Body of pancreas (tissue), 4 donors: ENCODE measurements around the gene HOTAIR. TPM values are rescaled to one million over a fixed set of nuclear protein-coding genes. Genes with fewer than 3 reads are reported as not detected.

Source experiments
- ATAC-seq: fragments of 150-250 bp; one replicate; pipeline ENCODE4 v1.9.1; 2016
- DNase-seq, 4 donors: peaks; one replicate each; pipeline ENCODE4 v3.0.0-alpha.2; 2019
- H3K27ac ChIP-seq, 4 donors: fragments of 200-600 bp; sonication (generic); 1 replicate in 3 of 4; 2 replicates in 1 of 4; pipeline versions ENCODE4 v1.5.1 to v1.6.1; 2016 to 2019; ENCODE audit warnings: mild to moderate bottlenecking in 1 of 4, mixed read lengths in 1 of 4, moderate library complexity in 1 of 4
- H3K27me3 ChIP-seq, 2 donors: fragments of 200-600 bp; sonication (generic); one replicate each; pipeline ENCODE4 v1.6.0; 2016; ENCODE audit warnings: mild to moderate bottlenecking in 1 of 2
- H3K36me3 ChIP-seq, 2 donors: fragments of 200-600 bp; sonication (generic); replicated peaks in 1 of 2; 2 replicates each; pipeline ENCODE4 v1.5.1; 2016; ENCODE audit warnings: low read depth in 2 of 2; ENCODE audit not compliant: insufficient read depth in 1 of 2
- H3K4me1 ChIP-seq: fragments of 200-600 bp; sonication (generic); one replicate; pipeline ENCODE4 v1.6.0; 2016
- H3K4me3 ChIP-seq, 2 donors: fragments of 200-600 bp; sonication (generic); 1 replicate in 1 of 2; 2 replicates in 1 of 2; pipeline ENCODE4 v1.5.1; 2016 to 2019
- H3K9me3 ChIP-seq, 3 donors: fragments of 200-600 bp; sonication (generic); 1 replicate in 2 of 3; 2 replicates in 1 of 3; pipeline ENCODE4 v1.5.1; 2016
- POLR2A ChIP-seq, 3 donors: fragments of 450-650 bp; IDR thresholded peaks; one replicate each; pipeline ENCODE4 v1.6.1; 2016; ENCODE audit warnings: antibody characterized with exemption in 3 of 3, mild to moderate bottlenecking in 2 of 3
- WGBS, 2 donors: methylation state at CpG; one replicate each; pipeline ENCODE4 v1.1.5; 2017; 5-methylcytosine and 5-hydroxymethylcytosine counted together
- intact Hi-C: fragments of 100-400 bp; cut with DNase I; formaldehyde crosslinking; loops from one replicate; pipeline ENCODE4 v1.15.1; 2023
- total RNA-seq, 2 donors: library from RNA; depleted of rRNA; stranded (reverse); fragments of >200 nt; gene quantifications; one replicate each; pipeline ENCODE4 v1.1.0, GENCODE V29; 2016
- TF ChIP-seq, protein P1 (sequence below), 7 experiments: fragments of 450-650 bp in 4 of 7; fragments of 200-600 bp in 3 of 7; sonication (generic) in 3 of 7; IDR thresholded peaks; one replicate each; pipeline ENCODE4 v1.5.1; 2016 to 2019; ENCODE audit warnings: antibody characterized with exemption in 7 of 7

HOTAIR gene
- total RNA-seq, 2 donors from 2014 or later: not detected

DNA sequence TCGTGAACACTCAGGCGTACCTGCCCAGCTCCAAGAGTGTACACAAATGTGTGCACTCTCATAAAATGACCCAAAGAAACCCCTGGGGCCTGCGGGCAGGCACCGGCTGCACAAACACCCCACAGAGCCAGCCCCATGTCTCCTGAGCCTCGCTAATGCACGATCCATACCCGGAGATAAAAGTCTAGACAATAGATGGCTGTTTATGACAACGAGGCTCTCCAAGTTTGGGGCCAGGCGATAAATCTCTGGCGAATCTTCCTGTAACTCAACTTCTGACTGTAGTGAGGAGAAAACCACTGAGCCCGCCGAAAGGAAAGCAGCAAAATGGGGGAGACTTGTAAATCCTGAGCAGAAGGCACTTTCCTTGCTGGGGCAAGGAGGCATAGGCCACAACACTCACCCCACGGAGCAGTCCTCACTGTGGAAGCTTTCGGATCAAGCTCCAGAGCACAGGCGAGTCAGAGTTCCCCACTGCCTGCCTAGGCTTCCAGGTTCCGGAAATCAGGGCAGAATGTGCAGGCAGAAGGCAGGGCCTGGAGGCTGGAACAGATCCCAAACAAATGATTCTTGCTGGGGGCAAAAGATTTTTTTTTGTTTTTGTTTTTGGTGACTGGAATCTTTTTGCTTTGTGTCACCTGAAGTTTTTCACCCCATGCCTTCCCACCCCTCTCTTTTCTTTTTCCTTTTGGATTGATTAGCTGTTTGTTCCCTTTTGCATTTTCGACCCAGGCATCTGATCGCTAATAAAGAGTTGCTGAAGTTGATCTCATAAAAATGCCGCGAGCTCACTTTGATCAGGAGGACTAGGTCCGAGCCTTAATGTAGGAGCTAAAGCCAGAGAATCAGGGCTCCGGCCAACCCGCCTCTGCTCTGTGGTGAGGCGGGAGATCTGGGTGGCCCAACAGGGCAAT, 6.3 kb downstream of the HOTAIR start:
- 30 to 36% methylated on average over 20 to 24 of the region's 24 CpGs for WGBS, 2 donors

DNA sequence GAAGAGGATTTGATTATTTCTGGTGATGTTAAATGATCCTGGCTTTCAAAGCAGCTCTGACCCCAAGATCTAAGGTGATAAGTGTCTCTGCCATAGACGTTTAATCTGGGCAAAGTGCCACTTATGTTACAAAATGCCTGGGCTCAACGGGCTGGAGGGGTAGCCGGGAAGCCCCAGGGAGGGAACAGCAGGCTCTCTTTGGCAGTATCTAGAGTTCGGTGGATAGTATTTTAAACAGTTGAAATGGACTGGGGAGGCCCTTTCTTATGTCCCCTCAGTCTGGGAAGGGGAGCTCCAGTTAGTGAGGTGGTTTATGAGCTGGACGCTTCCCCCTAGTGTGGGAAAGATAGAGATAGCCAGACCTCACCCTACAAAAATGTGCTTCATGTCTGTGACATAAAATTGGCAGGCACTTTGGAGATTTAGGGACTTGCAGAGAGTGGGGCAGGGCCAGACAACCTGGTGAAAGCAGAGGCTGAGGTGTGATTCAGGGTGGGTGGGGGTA, 7.3 kb downstream of the HOTAIR start:
- TF ChIP-seq, protein P1, sequence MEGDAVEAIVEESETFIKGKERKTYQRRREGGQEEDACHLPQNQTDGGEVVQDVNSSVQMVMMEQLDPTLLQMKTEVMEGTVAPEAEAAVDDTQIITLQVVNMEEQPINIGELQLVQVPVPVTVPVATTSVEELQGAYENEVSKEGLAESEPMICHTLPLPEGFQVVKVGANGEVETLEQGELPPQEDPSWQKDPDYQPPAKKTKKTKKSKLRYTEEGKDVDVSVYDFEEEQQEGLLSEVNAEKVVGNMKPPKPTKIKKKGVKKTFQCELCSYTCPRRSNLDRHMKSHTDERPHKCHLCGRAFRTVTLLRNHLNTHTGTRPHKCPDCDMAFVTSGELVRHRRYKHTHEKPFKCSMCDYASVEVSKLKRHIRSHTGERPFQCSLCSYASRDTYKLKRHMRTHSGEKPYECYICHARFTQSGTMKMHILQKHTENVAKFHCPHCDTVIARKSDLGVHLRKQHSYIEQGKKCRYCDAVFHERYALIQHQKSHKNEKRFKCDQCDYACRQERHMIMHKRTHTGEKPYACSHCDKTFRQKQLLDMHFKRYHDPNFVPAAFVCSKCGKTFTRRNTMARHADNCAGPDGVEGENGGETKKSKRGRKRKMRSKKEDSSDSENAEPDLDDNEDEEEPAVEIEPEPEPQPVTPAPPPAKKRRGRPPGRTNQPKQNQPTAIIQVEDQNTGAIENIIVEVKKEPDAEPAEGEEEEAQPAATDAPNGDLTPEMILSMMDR (IDR thresholded peaks at IDR 0.05): no peak
- TF ChIP-seq POLR2A (IDR thresholded peaks at IDR 0.05): no peak
- no peak for DNase-seq
- no peaks in the 10 kb centered on the region for H3K9me3 ChIP-seq
- H3K36me3 ChIP-seq: no peaks in the 10 kb centered on the region
- peaks cover 8% of the 10 kb centered on the region for H3K4me1 ChIP-seq
- no peak overlapping the region for H3K27ac ChIP-seq
- 14 to 25% methylated on average over 5 of the region's 5 CpGs for WGBS, 2 donors
- no peak for ATAC-seq
- intact Hi-C loops: no loop called here
- no peak overlapping the region for H3K4me3 ChIP-seq
- H3K27me3 ChIP-seq: peaks cover 0 to 88% of the 10 kb centered on the region in 2 donors

More for the DNA sequence above, 6.3 kb downstream of the HOTAIR start:
- no peak for TF ChIP-seq POLR2A (IDR thresholded peaks at IDR 0.05)
- TF ChIP-seq, protein P1 (IDR thresholded peaks at IDR 0.05): no peak
- intact Hi-C loops: no loop called here
- H3K27ac ChIP-seq: no peak overlapping the region
- H3K4me1 ChIP-seq: peaks cover 10% of the 10 kb centered on the region
- DNase-seq (no peak), ATAC-seq (no peak)
- H3K4me3 ChIP-seq: no peak overlapping the region
- no peaks in the 10 kb centered on the region for H3K9me3 ChIP-seq
- H3K36me3 ChIP-seq: no peaks in the 10 kb centered on the region
- H3K27me3 ChIP-seq: peaks cover 3 to 88% of the 10 kb centered on the region in 2 donors

DNA sequence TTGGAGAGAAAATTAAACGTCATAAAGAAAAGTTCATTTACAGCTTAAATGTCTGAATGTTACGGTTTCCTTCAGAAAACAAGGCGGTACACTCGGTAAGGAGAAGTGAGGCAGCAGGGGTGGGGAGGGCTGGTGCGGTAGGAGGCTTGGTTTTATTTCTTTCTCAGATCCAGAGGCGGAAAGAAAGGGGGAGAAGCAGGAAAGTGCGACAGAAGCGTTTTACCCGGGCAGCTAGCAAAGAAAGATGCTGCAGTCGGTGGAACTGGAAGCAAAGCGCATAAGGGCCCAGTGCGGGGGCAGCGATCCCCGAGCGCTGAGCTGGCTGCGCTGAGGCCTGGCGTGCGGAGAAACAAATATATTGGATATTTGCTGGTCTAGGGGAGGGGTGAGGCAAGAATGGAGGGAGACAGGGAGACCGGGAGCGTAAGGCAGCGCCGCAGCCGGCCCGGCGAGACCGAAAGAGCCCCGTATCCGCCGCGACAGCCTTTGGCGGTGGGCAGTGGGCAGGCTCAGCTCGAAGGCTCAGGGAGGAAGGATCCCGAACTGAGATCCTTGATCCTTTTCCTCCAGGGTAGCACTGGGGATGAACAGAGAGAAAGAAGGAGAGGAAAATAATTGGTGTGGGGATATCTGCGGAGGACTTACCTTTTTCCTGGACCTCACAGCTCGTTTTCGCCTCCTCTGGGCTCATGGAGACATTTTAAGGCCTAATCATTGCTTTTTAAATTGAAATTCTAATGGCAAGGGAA, 8.2 kb downstream of the HOTAIR start:
- no peak overlapping the region for H3K4me3 ChIP-seq
- H3K27ac ChIP-seq: no peak overlapping the region
- H3K9me3 ChIP-seq: no peaks in the 10 kb centered on the region
- DNase-seq: no peak
- H3K27me3 ChIP-seq: peaks cover 0 to 88% of the 10 kb centered on the region in 2 donors
- H3K4me1 ChIP-seq: peaks cover 9% of the 10 kb centered on the region
- ATAC-seq: no peak
- intact Hi-C loops: no loop called here
- no peak for TF ChIP-seq POLR2A (IDR thresholded peaks at IDR 0.05)
- TF ChIP-seq, protein P1 (IDR thresholded peaks at IDR 0.05): no peak
- no peaks in the 10 kb centered on the region for H3K36me3 ChIP-seq
- 7 to 18% methylated on average over 36 of the region's 36 CpGs for WGBS, 2 donors

DNA sequence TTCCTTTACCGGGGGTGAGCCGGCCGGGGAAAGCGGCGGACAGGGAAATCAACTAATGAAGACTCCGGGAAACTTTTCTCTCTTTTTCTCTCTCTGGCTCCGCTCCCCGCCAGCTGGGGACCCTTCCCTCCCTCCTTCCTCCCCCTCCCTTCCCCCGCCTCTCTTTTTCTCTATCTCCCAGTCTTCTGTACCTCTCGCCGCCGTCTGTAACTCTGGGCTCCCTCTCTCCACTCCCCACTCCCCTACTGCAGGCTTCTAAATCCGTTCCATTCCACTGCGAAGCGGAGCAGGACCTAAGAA, 8.7 kb downstream of the HOTAIR start:
- no peak overlapping the region for H3K4me3 ChIP-seq
- no peaks in the 10 kb centered on the region for H3K36me3 ChIP-seq
- no peaks in the 10 kb centered on the region for H3K9me3 ChIP-seq
- H3K27ac ChIP-seq: no peak overlapping the region
- H3K27me3 ChIP-seq: peaks cover 0 to 86% of the 10 kb centered on the region in 2 donors
- DNase-seq: no peak
- TF ChIP-seq POLR2A (IDR thresholded peaks at IDR 0.05): no peak
- H3K4me1 ChIP-seq: peaks cover 14% of the 10 kb centered on the region
- intact Hi-C loops: no loop called here
- no peak for ATAC-seq
- 4 to 13% methylated on average over 15 of the region's 15 CpGs for WGBS, 2 donors
